ENCODE measurements around the gene ADGRV1. TPM values are rescaled to one million over a fixed set of nuclear protein-coding genes. Genes with fewer than 3 reads are reported as not detected.
"Not testable (repeated sequence)": the region's sequence is repeated elsewhere in the genome, so short reads cannot be mapped to it uniquely, and the experiment has no call there.

The ADGRV1 gene
- total RNA-seq, 1 experiment from 2014 or later, result 1.8 TPM

GRCh38 chr5:90822062-90822461 lies 263.5 kb downstream of the ADGRV1 start:
- DNase-seq (ENCODE audit: low read depth); in situ Hi-C loops (cut with HindIII; ENCODE audit: low pct_unique_long_range_greater_than_20kb, low sequenced_read_pairs): not testable (repeated sequence)

GRCh38 chr5:90824436-90824835 lies 265.8 kb downstream of the ADGRV1 start:
- no peak for DNase-seq (ENCODE audit: low read depth)
- in situ Hi-C loops (cut with HindIII; ENCODE audit: low pct_unique_long_range_greater_than_20kb, low sequenced_read_pairs), result no loop called here

GRCh38 chr5:90830058-90830457 lies 271.5 kb downstream of the ADGRV1 start:
- no peak for DNase-seq (ENCODE audit: low read depth)
- in situ Hi-C loops (cut with HindIII; ENCODE audit: low pct_unique_long_range_greater_than_20kb, low sequenced_read_pairs), result no loop called here

GRCh38 chr5:90833753-90834152 lies 275.2 kb downstream of the ADGRV1 start:
- in situ Hi-C loops (cut with HindIII; ENCODE audit: low pct_unique_long_range_greater_than_20kb, low sequenced_read_pairs), result no loop called here

GRCh38 chr5:90834711-90835110 lies 276.1 kb downstream of the ADGRV1 start:
- no peak for DNase-seq (ENCODE audit: low read depth)
- in situ Hi-C loops (cut with HindIII; ENCODE audit: low pct_unique_long_range_greater_than_20kb, low sequenced_read_pairs), result no loop called here

More at GRCh38 chr5:90833753-90834152, 275.2 kb downstream of the ADGRV1 start:
- DNase-seq (ENCODE audit: low read depth), result no peak

- in situ Hi-C loops (cut with HindIII; ENCODE audit: low pct_unique_long_range_greater_than_20kb, low sequenced_read_pairs), result no loop called here
- DNase-seq (ENCODE audit: low read depth), result no peak
Measured at GRCh38 chr5:90843443-90843842, 284.8 kb downstream of the ADGRV1 start.

- in situ Hi-C loops (cut with HindIII; ENCODE audit: low pct_unique_long_range_greater_than_20kb, low sequenced_read_pairs), result no loop called here
- no peak for DNase-seq (ENCODE audit: low read depth)
Measured at GRCh38 chr5:90844931-90845330, 286.3 kb downstream of the ADGRV1 start.

- no peak for DNase-seq (ENCODE audit: low read depth)
- in situ Hi-C loops (cut with HindIII; ENCODE audit: low pct_unique_long_range_greater_than_20kb, low sequenced_read_pairs), result no loop called here
Measured at GRCh38 chr5:90845723-90846554, 287.3 kb downstream of the ADGRV1 start.

- DNase-seq (ENCODE audit: low read depth); in situ Hi-C loops (cut with HindIII; ENCODE audit: low pct_unique_long_range_greater_than_20kb, low sequenced_read_pairs): not testable (repeated sequence)
Measured at GRCh38 chr5:90847606-90848005, 289.0 kb downstream of the ADGRV1 start.

- no peak for DNase-seq (ENCODE audit: low read depth)
- in situ Hi-C loops (cut with HindIII; ENCODE audit: low pct_unique_long_range_greater_than_20kb, low sequenced_read_pairs), result no loop called here
Measured at GRCh38 chr5:90849939-90850338, 291.3 kb downstream of the ADGRV1 start.

GRCh38 chr5:90852531-90852930 lies 293.9 kb downstream of the ADGRV1 start:
- in situ Hi-C loops (cut with HindIII; ENCODE audit: low pct_unique_long_range_greater_than_20kb, low sequenced_read_pairs), result no loop called here
- no peak for DNase-seq (ENCODE audit: low read depth)

- no peak for DNase-seq (ENCODE audit: low read depth)
- in situ Hi-C loops (cut with HindIII; ENCODE audit: low pct_unique_long_range_greater_than_20kb, low sequenced_read_pairs), result no loop called here
Measured at GRCh38 chr5:90853750-90854149, 295.2 kb downstream of the ADGRV1 start.

- in situ Hi-C loops (cut with HindIII; ENCODE audit: low pct_unique_long_range_greater_than_20kb, low sequenced_read_pairs), result no loop called here
- DNase-seq (ENCODE audit: low read depth), result no peak
Measured at GRCh38 chr5:90854169-90854568, 295.6 kb downstream of the ADGRV1 start.

- no peak for DNase-seq (ENCODE audit: low read depth)
- in situ Hi-C loops (cut with HindIII; ENCODE audit: low pct_unique_long_range_greater_than_20kb, low sequenced_read_pairs), result no loop called here
Measured at GRCh38 chr5:90855296-90856010, 296.9 kb downstream of the ADGRV1 start.

- in situ Hi-C loops (cut with HindIII; ENCODE audit: low pct_unique_long_range_greater_than_20kb, low sequenced_read_pairs), result no loop called here
- DNase-seq (ENCODE audit: low read depth), result no peak
Measured at GRCh38 chr5:90861843-90862586, 303.4 kb downstream of the ADGRV1 start.

GRCh38 chr5:90865180-90865579 lies 306.6 kb downstream of the ADGRV1 start:
- DNase-seq (ENCODE audit: low read depth), result no peak
- in situ Hi-C loops (cut with HindIII; ENCODE audit: low pct_unique_long_range_greater_than_20kb, low sequenced_read_pairs), result no loop called here

- DNase-seq (ENCODE audit: low read depth), result peak; percentile 43
- in situ Hi-C loops (cut with HindIII; ENCODE audit: low pct_unique_long_range_greater_than_20kb, low sequenced_read_pairs), result no loop called here
Measured at GRCh38 chr5:90866333-90866732, 307.7 kb downstream of the ADGRV1 start.

- DNase-seq (ENCODE audit: low read depth), result no peak
- in situ Hi-C loops (cut with HindIII; ENCODE audit: low pct_unique_long_range_greater_than_20kb, low sequenced_read_pairs), result no loop called here
Measured at GRCh38 chr5:90866915-90867731, 308.5 kb downstream of the ADGRV1 start.
